PC-3 (cell line): ENCODE data around the gene ODAM.

ENCODE experiments used
- EZH2 ChIP-seq: fragments of 300-600 bp; sonication (generic); IDR thresholded peaks from one replicate; pipeline ENCODE4 v1.6.1; 2017; ENCODE audit warnings: antibody characterized with exemption, mild to moderate bottlenecking, low read length; ENCODE audit not compliant: unreplicated experiment
- EZH2phosphoT487 ChIP-seq: fragments of 300-600 bp; sonication (generic); IDR thresholded peaks from 2 replicates; pipeline ENCODE4 v1.6.1; 2018; ENCODE audit warnings: mild to moderate bottlenecking, antibody characterized with exemption, low read length, borderline replicate concordance
- TF ChIP-seq, protein P1 (sequence below): fragments of 300-600 bp; sonication (generic); conservative IDR thresholded peaks from 2 replicates; pipeline ENCODE4 v1.5.1; 2017; ENCODE audit warnings: antibody characterized with exemption, low read depth, mild to moderate bottlenecking, low read length

DNA sequence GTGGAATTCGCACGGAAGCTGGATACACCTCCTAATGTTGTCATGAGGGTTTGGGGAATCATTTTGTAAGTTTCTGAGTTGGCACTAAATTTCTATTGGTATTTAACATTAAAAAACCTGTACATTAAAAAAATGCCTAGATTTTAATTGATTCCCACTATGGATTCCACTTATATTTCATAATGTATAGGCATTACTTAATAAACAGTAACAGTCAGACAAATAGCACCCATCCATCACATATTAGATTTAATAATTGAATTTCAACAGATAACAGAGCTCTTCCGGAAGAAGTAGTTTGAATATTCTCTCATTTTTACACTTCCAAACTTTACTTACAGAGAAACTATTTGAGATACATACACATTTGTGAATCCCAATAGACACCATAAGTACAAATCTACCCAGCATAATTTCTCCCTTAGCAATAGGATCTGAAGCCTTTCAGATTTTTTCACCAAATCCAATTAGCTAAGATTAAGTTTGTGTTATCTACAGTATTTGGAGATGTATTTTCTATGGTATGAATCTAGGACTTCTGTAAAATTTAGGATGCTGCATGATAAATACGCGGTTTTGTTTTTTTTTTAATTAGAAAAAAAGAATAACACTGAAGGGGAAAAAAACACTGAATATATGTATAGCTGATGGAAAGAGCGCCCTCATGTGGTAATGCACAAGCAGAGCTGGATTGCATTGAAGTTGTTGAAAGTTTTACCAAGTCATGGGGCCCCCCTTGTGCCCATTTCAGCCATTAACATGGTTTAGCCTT lies 12.2 kb upstream of the ODAM start:
- TF ChIP-seq, protein P1, sequence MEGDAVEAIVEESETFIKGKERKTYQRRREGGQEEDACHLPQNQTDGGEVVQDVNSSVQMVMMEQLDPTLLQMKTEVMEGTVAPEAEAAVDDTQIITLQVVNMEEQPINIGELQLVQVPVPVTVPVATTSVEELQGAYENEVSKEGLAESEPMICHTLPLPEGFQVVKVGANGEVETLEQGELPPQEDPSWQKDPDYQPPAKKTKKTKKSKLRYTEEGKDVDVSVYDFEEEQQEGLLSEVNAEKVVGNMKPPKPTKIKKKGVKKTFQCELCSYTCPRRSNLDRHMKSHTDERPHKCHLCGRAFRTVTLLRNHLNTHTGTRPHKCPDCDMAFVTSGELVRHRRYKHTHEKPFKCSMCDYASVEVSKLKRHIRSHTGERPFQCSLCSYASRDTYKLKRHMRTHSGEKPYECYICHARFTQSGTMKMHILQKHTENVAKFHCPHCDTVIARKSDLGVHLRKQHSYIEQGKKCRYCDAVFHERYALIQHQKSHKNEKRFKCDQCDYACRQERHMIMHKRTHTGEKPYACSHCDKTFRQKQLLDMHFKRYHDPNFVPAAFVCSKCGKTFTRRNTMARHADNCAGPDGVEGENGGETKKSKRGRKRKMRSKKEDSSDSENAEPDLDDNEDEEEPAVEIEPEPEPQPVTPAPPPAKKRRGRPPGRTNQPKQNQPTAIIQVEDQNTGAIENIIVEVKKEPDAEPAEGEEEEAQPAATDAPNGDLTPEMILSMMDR = peak; percentile 95
- TF ChIP-seq EZH2 = no peak
- no peak for TF ChIP-seq EZH2phosphoT487
